Epithelial cell of alveolus of lung (primary cell): Measurements from ENCODE around the gene COQ9. TPM values are rescaled to one million over a fixed set of nuclear protein-coding genes. Genes with fewer than 3 reads are reported as not detected.

ENCODE experiments used
- total RNA-seq: library from RNA; depleted of rRNA; stranded (reverse); fragments of >200 nt; gene quantifications from 2 replicates; pipeline ENCODE4 v1.2.1, GENCODE V29; 2015

Gene COQ9, protein sequence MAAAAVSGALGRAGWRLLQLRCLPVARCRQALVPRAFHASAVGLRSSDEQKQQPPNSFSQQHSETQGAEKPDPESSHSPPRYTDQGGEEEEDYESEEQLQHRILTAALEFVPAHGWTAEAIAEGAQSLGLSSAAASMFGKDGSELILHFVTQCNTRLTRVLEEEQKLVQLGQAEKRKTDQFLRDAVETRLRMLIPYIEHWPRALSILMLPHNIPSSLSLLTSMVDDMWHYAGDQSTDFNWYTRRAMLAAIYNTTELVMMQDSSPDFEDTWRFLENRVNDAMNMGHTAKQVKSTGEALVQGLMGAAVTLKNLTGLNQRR
- total RNA-seq, result 27.2 and 44.6 TPM in 2 replicates

DNA sequence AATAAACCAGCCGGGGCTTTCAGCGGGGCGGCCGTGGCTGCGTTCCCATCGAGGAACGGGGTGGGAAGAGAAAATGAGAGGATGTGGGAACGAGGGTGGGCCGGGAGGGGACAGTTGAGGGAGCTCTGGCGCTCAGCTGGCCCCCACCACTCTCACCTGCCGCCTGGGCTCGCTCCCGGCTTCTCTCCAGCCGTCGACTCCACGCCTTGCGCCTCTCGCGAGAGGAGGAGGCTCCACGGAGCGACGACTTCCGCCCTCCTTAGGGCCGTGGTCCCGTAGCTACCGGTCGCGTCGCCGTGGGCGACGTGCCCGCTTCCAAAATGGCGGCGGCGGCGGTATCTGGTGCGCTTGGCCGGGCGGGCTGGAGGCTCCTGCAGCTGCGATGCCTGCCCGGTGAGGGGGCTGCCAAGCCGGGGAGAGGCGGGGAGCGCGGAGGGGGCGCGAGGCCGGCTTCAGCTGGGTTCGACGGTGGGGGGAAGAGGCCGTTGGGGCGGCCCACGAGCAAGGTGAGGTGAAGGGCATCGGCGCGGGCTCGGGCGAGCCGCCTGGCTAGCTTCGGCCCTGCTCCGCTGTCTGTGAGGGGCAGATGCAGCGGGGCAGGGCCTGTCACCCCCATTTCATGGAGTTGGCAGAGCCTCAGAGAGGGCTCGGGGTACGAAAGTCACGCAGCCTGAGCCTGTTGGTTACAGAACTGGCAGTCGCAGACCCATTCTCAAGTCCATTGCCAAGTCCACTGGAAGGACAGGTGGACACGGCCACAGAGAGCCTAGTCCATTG, at the start of gene COQ9, which contains the start of gene CIAPIN1:
Gene COQ9, plus strand, starts transcription at position 294 of the 777 bp plus-strand sequence. Its CDS starts 27 bp downstream, at position 321.
Gene CIAPIN1, minus strand, starts transcription at position 200 of the 777 bp plus-strand sequence. CDS start 6,457 bp downstream, outside the sequence.

DNA sequence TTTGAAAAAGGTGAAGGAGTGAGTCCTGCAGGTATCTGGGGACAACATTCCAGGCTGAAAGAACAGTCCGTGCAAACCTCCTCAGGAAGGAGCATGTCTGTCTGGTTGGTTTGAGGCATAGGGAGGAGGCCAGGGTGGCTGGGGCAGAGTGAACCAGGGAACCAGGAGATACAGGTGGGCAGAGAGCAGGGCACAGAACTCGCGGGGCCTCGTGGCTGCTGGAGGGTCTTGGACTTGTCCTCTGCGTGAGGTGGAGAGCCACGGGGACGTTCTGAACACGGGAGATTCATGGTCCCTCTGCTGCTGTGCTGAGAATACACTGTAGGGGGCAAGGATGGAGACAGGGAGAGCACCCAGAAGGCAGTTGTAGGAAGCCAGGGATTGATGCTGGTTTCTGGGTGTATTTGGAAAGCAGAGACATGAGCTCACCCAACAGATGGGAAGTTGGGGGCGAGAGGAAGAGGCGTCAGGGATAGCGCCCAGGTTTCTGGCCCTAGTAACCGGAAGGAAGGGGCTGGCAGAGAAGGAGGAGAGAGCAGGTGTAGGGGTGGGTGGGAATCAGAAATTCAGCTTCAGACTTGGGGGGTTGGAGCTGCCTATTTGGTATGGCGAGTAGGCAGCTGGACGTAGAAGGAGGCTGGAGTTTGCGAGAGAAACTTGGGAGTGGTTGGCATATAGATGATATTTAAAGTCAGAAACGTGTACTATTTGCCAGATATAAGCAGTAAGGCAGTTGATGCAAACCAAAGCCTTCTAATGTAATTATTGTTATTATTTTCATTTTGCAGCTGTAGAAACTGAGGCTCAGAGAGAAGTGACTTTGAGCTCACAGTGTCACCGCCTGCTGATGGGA, 43.1 kb upstream of the COQ9 start, which contains the start of gene CCL17:
Gene CCL17, plus strand, starts transcription at position 803 of the 853 bp plus-strand sequence. CDS start 9,166 bp downstream, outside the sequence.

DNA sequence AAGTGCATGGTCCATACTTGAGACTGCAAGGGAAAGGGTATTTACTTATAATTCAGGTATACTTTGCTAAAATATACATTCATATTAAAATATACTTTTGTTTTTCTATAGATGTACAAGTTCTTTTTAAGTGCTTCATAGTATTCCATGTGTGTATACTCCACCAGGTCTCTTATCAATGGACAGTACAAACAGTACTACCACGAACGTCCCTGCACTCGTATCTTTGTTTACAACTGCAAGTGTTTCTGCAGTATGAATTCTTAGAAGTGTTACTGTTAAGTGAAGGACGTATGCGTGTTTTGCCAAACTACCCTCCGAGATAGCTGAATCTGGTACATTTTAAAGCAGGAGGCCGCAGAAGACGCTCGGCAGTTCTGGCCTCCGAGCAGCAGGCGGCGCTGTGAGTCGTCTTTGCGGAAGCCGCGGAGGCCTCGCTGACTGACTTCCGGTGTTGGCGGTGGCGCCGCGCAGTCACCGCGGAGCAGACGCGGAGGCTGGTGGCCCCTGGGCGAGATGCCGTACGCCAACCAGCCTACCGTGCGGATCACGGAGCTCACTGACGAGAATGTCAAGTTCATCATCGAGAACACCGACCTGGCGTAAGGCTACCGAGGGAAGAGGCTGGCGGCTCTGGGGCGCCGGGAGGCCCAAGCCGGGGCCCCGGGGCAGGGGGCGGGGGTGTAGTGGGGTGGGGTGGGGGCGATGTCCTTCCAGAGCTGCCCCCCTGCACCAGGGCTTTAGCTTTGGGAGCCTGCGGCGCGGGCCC, 15.1 kb downstream of the COQ9 start, which contains the start of gene POLR2C:
Gene POLR2C, plus strand, starts transcription at position 471 of the 769 bp plus-strand sequence. Its CDS starts 46 bp downstream, at position 517.

DNA sequence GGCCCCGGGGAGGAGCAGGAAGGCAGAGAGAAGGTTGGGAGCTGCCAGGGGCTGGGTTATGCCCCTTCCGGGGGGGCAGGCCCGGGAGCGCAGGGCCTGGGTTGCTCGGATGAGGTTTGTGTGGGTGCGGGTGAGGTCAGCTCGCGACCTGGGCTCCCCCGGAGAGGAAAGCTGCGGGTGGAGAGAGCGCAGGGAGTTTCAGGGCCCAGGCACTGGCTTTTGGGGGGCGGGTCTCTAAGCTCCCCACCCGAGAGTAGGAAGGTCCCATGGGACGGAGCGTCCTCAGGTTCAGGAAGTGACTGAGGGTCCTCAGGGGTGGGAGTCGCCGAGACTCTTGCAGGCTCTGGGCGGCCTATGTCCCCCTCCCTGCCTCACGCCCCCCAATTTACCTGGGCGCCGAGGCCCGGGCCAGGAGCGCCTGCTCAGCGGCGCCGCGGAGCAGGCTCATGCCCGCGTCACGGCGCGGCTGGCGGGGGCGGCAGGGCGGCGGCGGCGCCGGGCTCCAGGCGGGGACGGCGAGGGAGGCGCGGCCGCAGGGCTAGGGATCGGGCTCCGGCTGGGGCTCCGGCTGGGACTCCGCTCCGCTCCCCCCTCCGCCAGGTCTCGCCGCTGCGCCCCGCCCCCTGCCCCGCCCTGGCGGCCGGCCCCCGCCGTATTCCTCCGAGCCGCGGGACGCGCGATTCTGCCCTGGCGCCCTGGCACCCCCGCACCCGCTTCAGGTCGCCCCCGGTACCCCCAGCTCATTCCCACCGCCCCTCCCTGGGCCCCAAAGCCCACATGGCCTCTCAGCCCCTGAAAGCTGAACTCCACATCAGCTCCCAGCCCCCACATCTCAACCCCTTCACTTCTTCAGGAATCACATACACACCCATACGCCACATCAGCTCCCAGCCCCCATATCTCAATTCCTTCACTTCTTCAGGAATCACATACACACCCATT, 38.9 kb downstream of the COQ9 start, which contains the start of gene DOK4:
Gene DOK4, minus strand, starts transcription at position 578 of the 942 bp plus-strand sequence. CDS start 6,986 bp downstream, outside the sequence.

Other genes with a start within 250 kb of the COQ9 start
- gene ARL2BP, start 202.2 kb upstream of the COQ9 start, total RNA-seq, result 59.6 and 62.4 TPM in 2 replicates
- gene PLLP, start 162.8 kb upstream of the COQ9 start, total RNA-seq, result 0.91 TPM in 1 of 2 replicates, not detected in the other
- not detected in 2 replicates for gene CCL22, start 88.7 kb upstream of the COQ9 start, total RNA-seq
- 0.91 TPM in 1 of 2 replicates, not detected in the other for gene CX3CL1, start 75.0 kb upstream of the COQ9 start, total RNA-seq
- gene CCL17, start 42.7 kb upstream of the COQ9 start, total RNA-seq, result not detected in 2 replicates
- 43.2 and 43.6 TPM in 2 replicates for gene CIAPIN1, start 94 bp upstream of the COQ9 start, total RNA-seq
- 111 and 116 TPM in 2 replicates for gene POLR2C, start 15.2 kb downstream of the COQ9 start, total RNA-seq
- 26.4 and 29.0 TPM in 2 replicates for gene DOK4, start 39.0 kb downstream of the COQ9 start, total RNA-seq
- gene CCDC102A, start 89.1 kb downstream of the COQ9 start, total RNA-seq, result 12.5 and 18.7 TPM in 2 replicates
- gene ADGRG5, start 95.2 kb downstream of the COQ9 start, total RNA-seq, result not detected in 2 replicates
- gene ADGRG1, start 181.2 kb downstream of the COQ9 start, total RNA-seq, result 1.4 and 8.5 TPM in 2 replicates
- not detected in 2 replicates for gene ADGRG3, start 220.8 kb downstream of the COQ9 start, total RNA-seq
- gene DRC7, start 247.3 kb downstream of the COQ9 start, total RNA-seq, result 0.91 TPM in 1 of 2 replicates, not detected in the other